GM12873 (cell line): ENCODE data around the gene CCDC194.

Source experiments
- CTCF ChIP-seq: IDR thresholded peaks from 2 replicates; pipeline ENCODE4 v1.5.1; 2012; ENCODE audit warnings: low read depth, mild to moderate bottlenecking, moderate library complexity, low read length, control low read depth; ENCODE audit not compliant: insufficient read depth; ENCODE audit errors: missing control alignments

Gene CCDC194

GRCh38 chr19:17348700-17349099 lies 45.3 kb downstream of the CCDC194 start:
- TF ChIP-seq CTCF: no peak

- TF ChIP-seq CTCF: no peak
Observed at GRCh38 chr19:17347877-17348276, 46.1 kb downstream of the CCDC194 start.

GRCh38 chr19:17347361-17347760 lies 46.6 kb downstream of the CCDC194 start:
- no peak for TF ChIP-seq CTCF

- TF ChIP-seq CTCF: peak; percentile 98
Observed at GRCh38 chr19:17346109-17346671, 47.8 kb downstream of the CCDC194 start.

GRCh38 chr19:17341845-17342244 lies 52.2 kb downstream of the CCDC194 start:
- TF ChIP-seq CTCF: no peak

- TF ChIP-seq CTCF: no peak
Observed at GRCh38 chr19:17341386-17341785, 52.6 kb downstream of the CCDC194 start.

- no peak for TF ChIP-seq CTCF
Observed at GRCh38 chr19:17340871-17341357, 53.1 kb downstream of the CCDC194 start.
